ENCODE data around the gene TRHDE. TPM values are rescaled to one million over a fixed set of nuclear protein-coding genes. Genes with fewer than 3 reads are reported as not detected.

The TRHDE gene
- total and polyA plus RNA-seq, 2 donors (not counting 3 experiments of a cell fraction or from before 2014, with no cell fraction given) = not detected

DNA sequence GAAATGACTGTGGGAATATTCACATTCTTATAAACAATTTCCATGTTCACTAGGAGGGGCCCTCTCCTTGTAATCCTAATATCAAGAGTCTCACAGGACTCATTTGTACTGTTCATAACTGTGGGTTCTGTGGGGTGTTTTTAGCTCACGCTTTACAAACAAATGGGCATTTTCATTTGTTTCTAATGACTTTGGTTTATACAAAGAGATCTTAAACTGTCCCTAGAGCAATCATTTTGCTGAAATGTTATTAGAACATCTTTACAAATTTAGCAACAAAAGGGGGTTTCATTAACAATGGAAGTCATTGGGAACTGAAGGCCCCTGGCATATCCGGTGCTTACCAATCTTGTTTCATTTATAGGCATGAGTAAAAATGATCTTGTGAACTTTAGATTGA lies 370.5 kb downstream of the TRHDE start:
- no peak for DNase-seq (ENCODE audit: low read depth, low spot score)
- no peaks in the 10 kb centered on the region for H3K27me3 ChIP-seq (ENCODE audit: control insufficient read depth in 2 of 2, insufficient read depth in 2 of 2, low read length in 2 of 2)
- POLR2A ChIA-PET = no interaction called here
- no peaks in the 10 kb centered on the region for H3K9me1 ChIP-seq (replicated peaks; ENCODE audit: control insufficient read depth, extremely low read depth, insufficient read depth, low read length)
- no peak overlapping the region for H3K9ac ChIP-seq (replicated peaks; ENCODE audit: extremely low read depth, insufficient read depth, low read length)
- no peaks in the 10 kb centered on the region for H3K79me2 ChIP-seq (ENCODE audit: control insufficient read depth, insufficient read depth, low read length)
- no peak overlapping the region for H3K4me3 ChIP-seq (replicated peaks in 1 of 3; ENCODE audit: insufficient read depth in 1 of 3, low read depth in 1 of 3, low read length in 3 of 3)
- no peak for FAIRE-seq
- no peak overlapping the region for H2AFZ ChIP-seq (ENCODE audit: low read depth, low read length)
- H3K4me2 ChIP-seq (ENCODE audit: insufficient read depth, low read length) = no peak overlapping the region
- H3K4me1 ChIP-seq (ENCODE audit: control insufficient read depth, extremely low read depth, insufficient read depth, low read length) = no peaks in the 10 kb centered on the region
- CTCF ChIA-PET = no interaction called here
- dilution Hi-C loops (cut with MboI; ENCODE audit: extremely low pct_ligation_motif_present, low sequenced_read_pairs) (no loop called here), intact Hi-C loops (cut with micrococcal nuclease) (no loop called here)
- TF ChIP-seq GATA2 (IDR thresholded peaks at IDR 0.05; ENCODE audit: insufficient read depth, insufficient read length, low read depth, low read length) = no peak
- TF ChIP-seq POLR2A (IDR thresholded peaks at IDR 0.05; ENCODE audit: low read depth, low read length) = no peak
- no peak for TF ChIP-seq EZH2 (IDR thresholded peaks at IDR 0.05; ENCODE audit: borderline replicate concordance, low read depth, low read length, severe bottlenecking)
- TF ChIP-seq MYC (IDR thresholded peaks at IDR 0.05; ENCODE audit: low read depth, low read length) = no peak
- TF ChIP-seq, protein P1, sequence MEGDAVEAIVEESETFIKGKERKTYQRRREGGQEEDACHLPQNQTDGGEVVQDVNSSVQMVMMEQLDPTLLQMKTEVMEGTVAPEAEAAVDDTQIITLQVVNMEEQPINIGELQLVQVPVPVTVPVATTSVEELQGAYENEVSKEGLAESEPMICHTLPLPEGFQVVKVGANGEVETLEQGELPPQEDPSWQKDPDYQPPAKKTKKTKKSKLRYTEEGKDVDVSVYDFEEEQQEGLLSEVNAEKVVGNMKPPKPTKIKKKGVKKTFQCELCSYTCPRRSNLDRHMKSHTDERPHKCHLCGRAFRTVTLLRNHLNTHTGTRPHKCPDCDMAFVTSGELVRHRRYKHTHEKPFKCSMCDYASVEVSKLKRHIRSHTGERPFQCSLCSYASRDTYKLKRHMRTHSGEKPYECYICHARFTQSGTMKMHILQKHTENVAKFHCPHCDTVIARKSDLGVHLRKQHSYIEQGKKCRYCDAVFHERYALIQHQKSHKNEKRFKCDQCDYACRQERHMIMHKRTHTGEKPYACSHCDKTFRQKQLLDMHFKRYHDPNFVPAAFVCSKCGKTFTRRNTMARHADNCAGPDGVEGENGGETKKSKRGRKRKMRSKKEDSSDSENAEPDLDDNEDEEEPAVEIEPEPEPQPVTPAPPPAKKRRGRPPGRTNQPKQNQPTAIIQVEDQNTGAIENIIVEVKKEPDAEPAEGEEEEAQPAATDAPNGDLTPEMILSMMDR (IDR thresholded peaks at IDR 0.05; ENCODE audit: extremely low read depth in 1 of 2, insufficient read depth in 1 of 2, low read depth in 1 of 2, low read length in 2 of 2) = no peak
- no peak for TF ChIP-seq FOS (IDR thresholded peaks at IDR 0.05; ENCODE audit: borderline replicate concordance, insufficient read depth, low read length)
- no peak for TF ChIP-seq POLR2AphosphoS5 (IDR thresholded peaks at IDR 0.05; ENCODE audit: insufficient read depth, low read depth, low read length)
- TF ChIP-seq, protein P2, sequence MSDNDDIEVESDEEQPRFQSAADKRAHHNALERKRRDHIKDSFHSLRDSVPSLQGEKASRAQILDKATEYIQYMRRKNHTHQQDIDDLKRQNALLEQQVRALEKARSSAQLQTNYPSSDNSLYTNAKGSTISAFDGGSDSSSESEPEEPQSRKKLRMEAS (IDR thresholded peaks at IDR 0.05; ENCODE audit: insufficient read depth, insufficient read length) = no peak
- no peak for TF ChIP-seq JUN (IDR thresholded peaks at IDR 0.05; ENCODE audit: borderline replicate concordance, insufficient read depth, insufficient read length, low read depth)
- no TSS peak for BruUV-seq (replicated peaks)
- no peaks in the 10 kb centered on the region for H3K36me3 ChIP-seq (ENCODE audit: control insufficient read depth in 2 of 2, extremely low read depth in 1 of 2, insufficient read depth in 2 of 2, low read length in 2 of 2)
- no peaks in the 10 kb centered on the region for H3K9me3 ChIP-seq (replicated peaks; ENCODE audit: control insufficient read depth, insufficient read depth, low read length)
- H3K27ac ChIP-seq (ENCODE audit: insufficient read depth, low read depth, low read length) = no peak overlapping the region
- no peaks in the 10 kb centered on the region for H4K20me1 ChIP-seq (replicated peaks; ENCODE audit: control insufficient read depth, extremely low read depth, insufficient read depth, low read length)
